ENCODE results near the gene PRKAG1.

DNA sequence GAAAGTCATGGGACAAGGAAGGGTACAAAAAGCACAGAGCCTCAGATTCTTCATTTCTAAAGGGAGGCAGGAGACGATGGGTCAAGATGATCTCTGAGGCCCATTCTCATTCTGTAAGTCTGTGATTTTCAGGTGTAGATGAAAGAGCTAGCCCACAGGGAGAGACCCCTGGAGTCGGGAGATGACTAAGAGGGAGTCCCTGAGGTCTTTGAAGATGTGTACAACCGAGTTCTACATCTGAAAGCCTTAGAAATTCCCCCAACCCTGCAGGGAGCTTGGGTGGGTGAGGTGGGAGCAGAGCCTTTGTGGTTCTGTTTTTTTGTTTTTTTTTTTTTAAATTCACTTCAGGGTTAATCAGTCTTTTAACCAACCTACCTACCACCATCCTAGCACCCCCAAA is 50.1 kb downstream of the PRKAG1 start:
- TF ChIP-seq POLR2A (IDR thresholded peaks at IDR 0.05), result no peak
- TF ChIP-seq, protein P1, sequence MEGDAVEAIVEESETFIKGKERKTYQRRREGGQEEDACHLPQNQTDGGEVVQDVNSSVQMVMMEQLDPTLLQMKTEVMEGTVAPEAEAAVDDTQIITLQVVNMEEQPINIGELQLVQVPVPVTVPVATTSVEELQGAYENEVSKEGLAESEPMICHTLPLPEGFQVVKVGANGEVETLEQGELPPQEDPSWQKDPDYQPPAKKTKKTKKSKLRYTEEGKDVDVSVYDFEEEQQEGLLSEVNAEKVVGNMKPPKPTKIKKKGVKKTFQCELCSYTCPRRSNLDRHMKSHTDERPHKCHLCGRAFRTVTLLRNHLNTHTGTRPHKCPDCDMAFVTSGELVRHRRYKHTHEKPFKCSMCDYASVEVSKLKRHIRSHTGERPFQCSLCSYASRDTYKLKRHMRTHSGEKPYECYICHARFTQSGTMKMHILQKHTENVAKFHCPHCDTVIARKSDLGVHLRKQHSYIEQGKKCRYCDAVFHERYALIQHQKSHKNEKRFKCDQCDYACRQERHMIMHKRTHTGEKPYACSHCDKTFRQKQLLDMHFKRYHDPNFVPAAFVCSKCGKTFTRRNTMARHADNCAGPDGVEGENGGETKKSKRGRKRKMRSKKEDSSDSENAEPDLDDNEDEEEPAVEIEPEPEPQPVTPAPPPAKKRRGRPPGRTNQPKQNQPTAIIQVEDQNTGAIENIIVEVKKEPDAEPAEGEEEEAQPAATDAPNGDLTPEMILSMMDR (IDR thresholded peaks at IDR 0.05), result no peak

All from vagina (tissue), 2 donors.